ENCODE data around the gene ROMO1. TPM values are rescaled to one million over a fixed set of nuclear protein-coding genes. Genes with fewer than 3 reads are reported as not detected.

Gene ROMO1
- total and polyA plus RNA-seq, 7 donors, result 133 to 379 (median 172) TPM

DNA sequence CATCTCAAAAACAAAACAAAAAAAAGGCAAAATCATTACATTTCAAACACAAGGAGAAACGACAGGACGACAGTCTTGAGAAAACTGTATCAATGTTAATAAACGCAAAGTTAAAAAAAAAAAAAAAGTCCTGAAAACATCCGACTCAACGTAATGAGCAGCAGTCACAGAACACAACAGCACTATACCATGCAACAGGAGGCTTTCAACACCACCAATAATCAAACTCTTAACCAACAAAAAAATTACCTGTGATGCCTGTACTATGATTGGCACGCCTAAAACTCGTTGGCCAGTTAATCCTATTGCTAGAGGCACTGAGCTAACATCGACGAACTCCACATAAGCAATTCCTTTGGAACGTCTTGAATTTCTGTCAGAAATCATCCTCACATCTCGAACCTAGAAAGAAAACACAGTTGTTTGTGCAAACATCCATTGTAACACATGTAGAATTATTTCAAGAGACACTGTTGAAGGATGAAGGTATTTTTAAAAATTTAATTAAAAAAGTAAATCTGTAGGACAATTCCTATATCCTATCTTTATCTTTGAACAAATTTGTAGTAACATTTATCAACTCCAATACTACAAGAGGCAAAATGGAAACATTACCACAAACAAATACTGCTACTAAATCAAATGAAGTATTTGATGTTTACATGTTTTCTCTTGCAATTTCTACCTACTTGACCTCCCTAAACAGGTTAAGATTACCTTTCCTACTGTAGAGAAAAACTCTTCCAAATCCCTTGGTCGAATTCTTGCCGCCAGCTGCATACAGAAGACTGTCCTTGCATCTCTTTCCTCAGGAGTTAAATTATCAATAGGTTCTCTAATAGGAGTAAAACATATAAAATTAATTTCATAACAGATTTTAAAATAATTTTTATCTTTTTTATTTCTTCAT is 25.4 kb downstream of the ROMO1 start:
- no peak for TF ChIP-seq CTCF (IDR thresholded peaks at IDR 0.05)
- intact Hi-C loops (cut with DNase I), result no loop called here
- H3K4me1 ChIP-seq, result peaks cover 51% of the 10 kb centered on the region
- no peaks in the 10 kb centered on the region for H3K27me3 ChIP-seq (ENCODE audit: insufficient read depth in 3 of 3, low read length in 2 of 3)
- no peak for ATAC-seq
- H3K4me3 ChIP-seq, result no peak overlapping the region
- WGBS, 3 donors, result 77 to 85% (median 78%) methylated on average over 13 of the region's 13 CpGs
- H3K27ac ChIP-seq, result no peak overlapping the region
- H3K9me3 ChIP-seq, result no peaks in the 10 kb centered on the region
- H3K36me3 ChIP-seq (ENCODE audit: insufficient read depth in 1 of 2, low read depth in 1 of 2), result peaks cover 11 to 100% of the 10 kb centered on the region in 2 donors
- no peak for DNase-seq

- no peak for ATAC-seq
Measured at GRCh38 chr20:35726842-35727711, 27.9 kb downstream of the ROMO1 start.

DNA sequence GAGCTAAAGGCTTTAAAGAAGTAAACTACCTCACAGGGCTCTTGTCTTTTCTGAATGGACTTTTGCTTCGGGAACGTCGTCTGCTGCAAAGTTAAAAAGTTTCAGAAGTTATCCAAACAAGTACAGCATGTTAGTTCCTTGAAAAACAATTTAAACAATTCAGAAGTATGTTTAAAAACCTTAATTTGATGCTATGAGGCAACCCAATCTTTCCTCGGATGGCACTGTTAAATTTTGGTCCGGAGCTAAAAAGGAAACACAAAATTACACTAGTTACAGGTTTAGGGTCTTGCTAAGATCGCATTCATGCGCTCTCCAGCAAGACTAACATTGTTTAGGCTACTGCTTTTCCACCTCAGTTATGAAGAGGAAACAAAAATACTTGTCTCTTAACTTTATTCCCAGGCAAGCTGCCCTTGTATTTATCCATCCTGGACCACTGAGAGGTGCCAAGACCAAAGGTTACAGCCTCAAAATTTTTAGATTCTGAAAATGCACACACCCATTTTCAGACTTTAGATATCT is 30.1 kb downstream of the ROMO1 start:
- WGBS, 3 donors, result 74 to 82% (median 75%) methylated on average over 7 of the region's 7 CpGs
- Histone ChIP-seq H3K27ac (no peak overlapping the region), H3K9me3 (no peaks in the 10 kb centered on the region), H3K36me3 (ENCODE audit: insufficient read depth in 1 of 2, low read depth in 1 of 2) (peaks cover 15 to 100% of the 10 kb centered on the region in 2 donors), H3K4me1 (peaks cover 50% of the 10 kb centered on the region), H3K4me3 (no peak overlapping the region), H3K27me3 (ENCODE audit: insufficient read depth in 3 of 3, low read length in 2 of 3) (no peaks in the 10 kb centered on the region)
- no peak for TF ChIP-seq CTCF (IDR thresholded peaks at IDR 0.05)
- no peak for ATAC-seq
- intact Hi-C loops (cut with DNase I), result no loop called here
- no peak for DNase-seq

More at GRCh38 chr20:35726842-35727711, 27.9 kb downstream of the ROMO1 start:
- TF ChIP-seq CTCF (IDR thresholded peaks at IDR 0.05), result no peak
- no peaks in the 10 kb centered on the region for H3K27me3 ChIP-seq (ENCODE audit: insufficient read depth in 3 of 3, low read length in 2 of 3)
- DNase-seq, result no peak
- no peak overlapping the region for H3K4me3 ChIP-seq
- peaks cover 52% of the 10 kb centered on the region for H3K4me1 ChIP-seq
- H3K36me3 ChIP-seq (ENCODE audit: insufficient read depth in 1 of 2, low read depth in 1 of 2), result peaks cover 14 to 100% of the 10 kb centered on the region in 2 donors
- 92 to 96% (median 93%) methylated on average over 20 of the region's 20 CpGs for WGBS, 3 donors
- H3K27ac ChIP-seq, result no peak overlapping the region
- intact Hi-C loops (cut with DNase I), result no loop called here
- no peaks in the 10 kb centered on the region for H3K9me3 ChIP-seq

DNA sequence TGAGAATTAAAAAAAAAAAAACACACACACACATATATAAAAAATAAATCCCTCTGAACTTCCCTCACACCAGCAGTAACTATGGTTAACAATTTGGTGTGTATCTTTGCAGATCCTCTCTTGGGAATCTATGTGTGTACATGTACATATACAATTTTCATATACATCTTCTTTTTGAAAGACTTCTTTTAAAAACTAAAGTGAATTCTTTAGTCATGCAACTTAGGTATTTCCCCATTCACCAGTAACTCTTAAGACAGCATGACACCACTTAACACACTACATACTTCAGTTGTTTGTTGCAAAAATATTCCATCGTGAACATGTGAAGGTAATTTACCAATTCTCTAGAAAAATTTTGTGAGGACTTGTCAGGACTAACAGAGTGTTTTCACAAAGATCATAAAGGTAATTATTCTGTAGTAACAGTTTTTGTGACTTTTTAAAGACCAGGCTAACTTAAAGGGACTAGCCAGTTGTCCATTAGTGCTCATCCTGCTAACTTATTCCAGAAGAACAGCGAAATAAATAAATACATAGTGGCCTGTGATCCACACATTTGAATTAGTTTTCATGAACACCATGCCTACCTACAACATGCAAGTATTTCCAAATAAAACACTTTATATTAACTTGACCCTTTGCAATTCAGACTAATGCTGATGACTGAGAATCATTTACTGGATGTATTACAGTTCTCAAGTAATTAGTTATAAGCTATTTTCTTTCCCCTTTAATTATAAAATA is 30.8 kb downstream of the ROMO1 start:
- 68 to 93% (median 75%) methylated on average over 2 of the region's 2 CpGs for WGBS, 3 donors
- Histone ChIP-seq H3K27ac (no peak overlapping the region), H3K9me3 (no peaks in the 10 kb centered on the region), H3K36me3 (ENCODE audit: insufficient read depth in 1 of 2, low read depth in 1 of 2) (peaks cover 16 to 100% of the 10 kb centered on the region in 2 donors), H3K4me3 (no peak overlapping the region), H3K27me3 (ENCODE audit: insufficient read depth in 3 of 3, low read length in 2 of 3) (no peaks in the 10 kb centered on the region), H3K4me1 (peaks cover 54% of the 10 kb centered on the region)
- no peak for ATAC-seq
- intact Hi-C loops (cut with DNase I), result no loop called here
- TF ChIP-seq CTCF (IDR thresholded peaks at IDR 0.05), result no peak
- no peak for DNase-seq
